CD4-positive, alpha-beta T cell treated with Interleukin-12 subunit alpha and Interleukin-12 subunit beta, for 1 hour (primary cell): ENCODE data around the gene SNAP25.

ENCODE experiments used
- DNase-seq: peaks from one replicate; pipeline ENCODE4 v3.0.0-alpha.2; 2020

SNAP25 gene

GRCh38 chr20:10336959-10337729 lies 118.5 kb downstream of the SNAP25 start:
- no peak for DNase-seq

DNA sequence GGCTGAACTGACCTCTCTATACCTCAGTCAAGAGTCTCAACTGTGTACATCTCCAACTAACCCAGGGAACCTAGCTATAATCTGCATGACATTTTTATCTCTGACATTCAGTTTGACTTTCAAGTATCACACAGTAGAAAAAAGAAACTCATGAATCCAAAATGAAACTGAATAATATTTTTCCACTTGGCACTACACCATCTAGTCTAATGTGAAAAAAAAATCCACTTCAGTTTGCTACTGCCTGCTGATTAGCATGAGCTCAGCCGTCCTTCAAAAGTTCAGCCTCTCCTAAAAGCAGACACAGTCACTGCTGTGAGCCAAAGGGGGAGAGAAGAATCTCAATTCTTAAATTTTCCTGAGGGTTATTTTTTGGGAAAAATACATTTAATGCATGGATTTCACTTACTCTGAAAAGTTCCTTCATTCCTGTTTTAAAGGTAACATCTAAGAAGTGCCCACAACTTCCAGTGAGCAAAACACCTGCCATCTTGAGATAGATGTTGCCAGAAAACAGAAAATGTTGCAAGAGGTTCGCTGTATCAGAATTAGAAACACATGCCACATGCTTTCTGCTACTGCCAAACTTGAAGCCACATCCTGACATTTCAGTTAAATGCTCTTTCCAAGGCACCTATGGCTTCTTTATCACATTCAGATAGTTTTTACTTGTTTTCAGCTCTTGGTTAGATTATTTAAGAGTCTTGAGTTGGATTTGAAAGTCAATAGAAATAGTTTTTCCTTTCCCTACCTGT lies 120.0 kb downstream of the SNAP25 start:
- DNase-seq: no peak

GRCh38 chr20:10339609-10340008 lies 121.0 kb downstream of the SNAP25 start:
- DNase-seq: no peak

DNA sequence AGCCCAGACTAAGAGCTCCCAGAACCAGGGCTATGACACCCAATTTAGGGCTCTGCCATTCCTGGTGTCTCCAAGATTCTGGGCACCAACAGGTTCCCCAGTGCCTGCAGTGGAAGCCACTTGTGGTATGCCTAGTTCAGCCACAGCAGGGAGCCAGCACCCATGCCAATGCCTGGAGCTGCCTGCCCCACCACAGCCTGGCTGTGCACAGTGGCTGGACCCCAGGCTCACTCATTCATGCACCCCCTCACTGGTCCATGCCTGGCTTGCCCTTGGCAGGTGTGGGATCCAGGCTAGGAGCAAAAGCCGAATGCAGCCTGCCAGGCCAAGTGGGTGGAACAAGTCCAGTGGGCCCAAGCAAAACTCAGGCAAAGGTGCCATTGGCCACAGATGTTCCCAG lies 123.5 kb downstream of the SNAP25 start:
- no peak for DNase-seq

DNA sequence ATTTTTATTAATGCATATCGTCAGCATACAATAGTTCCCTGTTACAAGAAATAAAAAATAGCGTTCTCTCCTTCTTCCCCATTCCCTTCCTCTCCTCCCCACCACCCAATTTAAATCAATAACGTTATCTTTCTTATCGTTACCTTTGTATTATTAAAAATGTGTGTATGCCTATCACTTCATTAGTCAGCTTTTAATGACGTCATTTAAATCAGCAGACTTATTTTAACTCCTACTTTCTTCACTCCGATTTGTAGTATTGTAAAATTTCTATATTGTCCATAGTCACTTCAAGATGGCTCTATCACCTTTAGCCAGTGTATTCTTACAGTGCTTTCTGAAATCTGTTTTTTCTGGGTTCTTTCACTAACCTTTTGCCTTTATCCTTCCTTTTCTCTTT lies 126.3 kb downstream of the SNAP25 start:
- no peak for DNase-seq

DNA sequence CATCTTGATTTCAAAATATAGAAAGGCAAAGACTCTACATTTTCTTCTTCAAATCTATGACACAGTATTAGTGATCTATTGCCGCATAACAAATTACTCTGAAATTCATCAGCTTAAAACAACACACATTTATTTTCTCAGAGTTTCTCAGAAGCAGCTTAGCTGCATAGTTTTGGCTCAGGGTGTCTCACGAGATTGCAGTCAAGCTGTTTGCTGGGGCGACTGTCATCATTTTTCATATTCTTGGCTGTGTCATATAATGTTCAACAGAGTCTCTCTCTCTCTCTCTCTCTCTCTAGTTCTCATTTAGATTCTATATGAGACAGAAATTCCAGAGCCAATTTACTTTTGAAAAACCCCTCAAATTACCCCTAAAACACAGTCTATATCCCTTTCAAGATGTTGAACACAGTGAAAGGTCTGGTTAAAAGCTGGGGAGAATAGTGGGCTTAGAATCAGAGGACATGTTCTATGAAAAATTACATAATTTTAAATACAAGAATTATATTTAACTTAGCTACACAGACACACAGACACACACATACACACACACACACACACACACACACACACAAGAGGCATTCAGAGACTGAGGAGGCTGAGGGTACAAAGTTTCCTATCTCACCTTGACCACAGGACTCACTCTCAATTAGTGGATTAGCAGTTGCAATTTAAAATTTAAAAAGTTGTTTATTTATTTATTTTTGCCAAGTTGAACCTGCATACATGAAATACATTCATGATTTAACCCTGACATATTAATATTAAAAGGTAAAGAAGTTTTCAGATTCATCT lies 128.7 kb downstream of the SNAP25 start:
- DNase-seq: no peak

DNA sequence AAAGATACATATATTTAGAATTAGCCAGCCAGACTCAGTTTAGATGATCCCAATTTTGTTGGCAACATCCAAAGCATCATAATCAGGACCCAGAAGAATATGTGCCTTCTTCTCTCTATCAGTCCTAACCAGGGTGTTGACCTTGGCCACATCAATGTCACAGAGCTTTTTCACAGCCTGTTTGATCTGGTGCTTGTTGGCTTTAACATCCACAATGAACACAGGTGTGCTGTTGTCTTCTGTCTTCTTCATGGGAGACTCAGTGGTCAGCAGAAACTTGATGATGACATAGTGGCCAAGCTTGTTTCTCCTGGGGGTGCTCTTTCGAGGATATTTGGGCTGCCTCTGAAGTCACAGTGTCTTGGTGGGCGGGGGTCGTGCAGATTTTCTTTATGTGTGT lies 130.5 kb downstream of the SNAP25 start:
- no peak for DNase-seq

- DNase-seq: no peak
Measured at GRCh38 chr20:10350188-10350842, 131.7 kb downstream of the SNAP25 start.

GRCh38 chr20:10352934-10353824 lies 134.5 kb downstream of the SNAP25 start:
- DNase-seq: no peak

GRCh38 chr20:10356628-10357027 lies 138.0 kb downstream of the SNAP25 start:
- DNase-seq: no peak
